NCI-H2171 (cell line): ENCODE measurements around the gene SDR39U1.
"Not testable (repeated sequence)": the region's sequence is repeated elsewhere in the genome, so short reads cannot be mapped to it uniquely, and the experiment has no call there.

Source experiments
- DNase-seq: peaks from one replicate; lab custom pipeline; 2025; lab: John Stamatoyannopoulos, UW

Gene SDR39U1

GRCh38 chr14:24442240-24443052 is at the start of gene SDR39U1:
Gene SDR39U1 (minus strand): TSS chr14:24442776. CDS start chr14:24442769, 7 bp downstream.
- DNase-seq = peak; percentile 99

GRCh38 chr14:24491586-24492408 is 49.2 kb upstream of the SDR39U1 start:
- DNase-seq = not testable (repeated sequence)

GRCh38 chr14:24483604-24484252 is 41.2 kb upstream of the SDR39U1 start:
- DNase-seq = no peak

- DNase-seq = not testable (repeated sequence)
These were observed 40.2 kb upstream of the SDR39U1 start for GRCh38 chr14:24482699-24483303.

GRCh38 chr14:24481622-24482324 is 39.2 kb upstream of the SDR39U1 start:
- DNase-seq = no peak

GRCh38 chr14:24479999-24480398 is 37.4 kb upstream of the SDR39U1 start:
- not testable (repeated sequence) for DNase-seq

GRCh38 chr14:24475261-24475660 is 32.7 kb upstream of the SDR39U1 start:
- DNase-seq = no peak

GRCh38 chr14:24473211-24473610 is 30.6 kb upstream of the SDR39U1 start:
- DNase-seq = no peak

GRCh38 chr14:24470450-24470849 is 27.9 kb upstream of the SDR39U1 start:
- DNase-seq = not testable (repeated sequence)

GRCh38 chr14:24465805-24466204 is 23.2 kb upstream of the SDR39U1 start:
- no peak for DNase-seq

- DNase-seq = no peak
These were observed 22.8 kb upstream of the SDR39U1 start for GRCh38 chr14:24465368-24465767.

- no peak for DNase-seq
These were observed 21.6 kb upstream of the SDR39U1 start for GRCh38 chr14:24463884-24464785.

GRCh38 chr14:24463017-24463883 is 20.7 kb upstream of the SDR39U1 start:
- DNase-seq = no peak

GRCh38 chr14:24461336-24461735 is 18.8 kb upstream of the SDR39U1 start:
- DNase-seq = no peak

GRCh38 chr14:24459331-24459730 is 16.8 kb upstream of the SDR39U1 start:
- no peak for DNase-seq

- DNase-seq = no peak
These were observed 16.2 kb upstream of the SDR39U1 start for GRCh38 chr14:24458736-24459135.

- DNase-seq = no peak
These were observed 14.4 kb upstream of the SDR39U1 start for GRCh38 chr14:24456980-24457379.

- not testable (repeated sequence) for DNase-seq
These were observed 8.3 kb upstream of the SDR39U1 start for GRCh38 chr14:24450828-24451227.

- no peak for DNase-seq
These were observed 583 bp upstream of the SDR39U1 start for GRCh38 chr14:24443053-24443665.
